ENCODE measurements around the gene FAM50A.

Gene FAM50A

GRCh38 chrX:154417157-154417556, 26.8 kb upstream of the FAM50A start:
- no peak overlapping the region for H3K4me3 ChIP-seq (ENCODE audit: low read length)
- H3K9me3 ChIP-seq (ENCODE audit: insufficient read depth, low read depth, low read length) = no peaks in the 10 kb centered on the region
- no peak overlapping the region for H3K27ac ChIP-seq (ENCODE audit: low read depth, low read length)

GRCh38 chrX:154419189-154419588, 24.8 kb upstream of the FAM50A start:
- Histone ChIP-seq H3K9me3 (ENCODE audit: insufficient read depth, low read depth, low read length) (no peaks in the 10 kb centered on the region), H3K27ac (ENCODE audit: low read depth, low read length) (no peak overlapping the region), H3K9ac (ENCODE audit: low read depth, low read length) (no peak overlapping the region), H3K4me3 (ENCODE audit: low read length) (no peak overlapping the region), H3K4me1 (ENCODE audit: insufficient read depth, low read length) (no peaks in the 10 kb centered on the region), H3K27me3 (ENCODE audit: insufficient read depth, low read length) (no peaks in the 10 kb centered on the region), H3K36me3 (ENCODE audit: insufficient read depth, low read length) (no peaks in the 10 kb centered on the region)
- 93% methylated on average over 8 of the region's 8 CpGs for WGBS

More at GRCh38 chrX:154417157-154417556, 26.8 kb upstream of the FAM50A start:
- WGBS = 91% methylated on average over 7 of the region's 7 CpGs
- peaks cover 4% of the 10 kb centered on the region; the same call in 1 of the 2 replicates for H3K4me1 ChIP-seq (ENCODE audit: insufficient read depth, low read length)
- no peaks in the 10 kb centered on the region for H3K27me3 ChIP-seq (ENCODE audit: insufficient read depth, low read length)
- H3K36me3 ChIP-seq (ENCODE audit: insufficient read depth, low read length) = peaks cover 6% of the 10 kb centered on the region
- H3K9ac ChIP-seq (ENCODE audit: low read depth, low read length) = no peak overlapping the region

DNA sequence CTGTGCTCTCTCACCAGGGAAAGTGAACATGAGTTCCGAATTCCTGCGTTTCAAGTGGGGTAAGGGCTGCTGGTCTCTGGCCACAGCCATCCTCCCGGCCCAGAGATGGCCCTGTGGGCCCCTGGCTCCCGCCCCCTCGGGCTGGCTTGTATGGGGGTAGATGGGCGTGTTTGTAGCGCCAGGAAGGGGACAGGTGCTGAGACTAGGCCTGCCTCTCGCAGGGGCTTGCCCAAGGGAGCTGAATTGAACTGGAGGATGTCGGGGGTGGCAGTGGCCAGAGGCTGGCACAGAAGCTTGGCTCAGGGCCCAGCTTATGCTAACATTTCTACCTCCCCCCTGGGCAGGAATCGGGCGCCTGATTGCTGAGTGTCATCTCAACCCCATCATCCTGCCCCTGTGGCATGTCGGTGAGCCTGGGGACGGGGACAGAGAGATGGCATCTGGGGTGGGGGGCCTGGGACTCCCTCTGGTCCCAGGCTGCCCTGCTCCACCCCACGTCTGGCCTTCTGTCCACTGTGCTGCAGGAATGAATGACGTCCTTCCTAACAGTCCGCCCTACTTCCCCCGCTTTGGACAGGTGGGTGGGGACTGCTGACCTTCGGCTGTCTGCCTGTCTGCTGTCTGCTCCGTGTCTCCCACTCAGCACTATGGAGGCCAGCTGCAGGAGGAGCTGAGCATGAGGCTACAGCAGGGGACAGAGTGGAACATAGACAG, 24.1 kb upstream of the FAM50A start:
- Histone ChIP-seq H3K36me3 (ENCODE audit: insufficient read depth, low read length) (no peaks in the 10 kb centered on the region), H3K9ac (ENCODE audit: low read depth, low read length) (no peak overlapping the region), H3K4me1 (ENCODE audit: insufficient read depth, low read length) (no peaks in the 10 kb centered on the region), H3K4me3 (ENCODE audit: low read length) (no peak overlapping the region), H3K27me3 (ENCODE audit: insufficient read depth, low read length) (no peaks in the 10 kb centered on the region), H3K27ac (ENCODE audit: low read depth, low read length) (no peak overlapping the region), H3K9me3 (ENCODE audit: insufficient read depth, low read depth, low read length) (no peaks in the 10 kb centered on the region)
- 94% methylated on average over 19 of the region's 19 CpGs for WGBS

- WGBS = 95% methylated on average over 10 of the region's 10 CpGs
- Histone ChIP-seq H3K9me3 (ENCODE audit: insufficient read depth, low read depth, low read length) (no peaks in the 10 kb centered on the region), H3K9ac (ENCODE audit: low read depth, low read length) (no peak overlapping the region), H3K36me3 (ENCODE audit: insufficient read depth, low read length) (no peaks in the 10 kb centered on the region), H3K27ac (ENCODE audit: low read depth, low read length) (no peak overlapping the region), H3K4me1 (ENCODE audit: insufficient read depth, low read length) (no peaks in the 10 kb centered on the region), H3K4me3 (ENCODE audit: low read length) (no peak overlapping the region), H3K27me3 (ENCODE audit: insufficient read depth, low read length) (no peaks in the 10 kb centered on the region)
These were observed 23.6 kb upstream of the FAM50A start for GRCh38 chrX:154420402-154420756.

DNA sequence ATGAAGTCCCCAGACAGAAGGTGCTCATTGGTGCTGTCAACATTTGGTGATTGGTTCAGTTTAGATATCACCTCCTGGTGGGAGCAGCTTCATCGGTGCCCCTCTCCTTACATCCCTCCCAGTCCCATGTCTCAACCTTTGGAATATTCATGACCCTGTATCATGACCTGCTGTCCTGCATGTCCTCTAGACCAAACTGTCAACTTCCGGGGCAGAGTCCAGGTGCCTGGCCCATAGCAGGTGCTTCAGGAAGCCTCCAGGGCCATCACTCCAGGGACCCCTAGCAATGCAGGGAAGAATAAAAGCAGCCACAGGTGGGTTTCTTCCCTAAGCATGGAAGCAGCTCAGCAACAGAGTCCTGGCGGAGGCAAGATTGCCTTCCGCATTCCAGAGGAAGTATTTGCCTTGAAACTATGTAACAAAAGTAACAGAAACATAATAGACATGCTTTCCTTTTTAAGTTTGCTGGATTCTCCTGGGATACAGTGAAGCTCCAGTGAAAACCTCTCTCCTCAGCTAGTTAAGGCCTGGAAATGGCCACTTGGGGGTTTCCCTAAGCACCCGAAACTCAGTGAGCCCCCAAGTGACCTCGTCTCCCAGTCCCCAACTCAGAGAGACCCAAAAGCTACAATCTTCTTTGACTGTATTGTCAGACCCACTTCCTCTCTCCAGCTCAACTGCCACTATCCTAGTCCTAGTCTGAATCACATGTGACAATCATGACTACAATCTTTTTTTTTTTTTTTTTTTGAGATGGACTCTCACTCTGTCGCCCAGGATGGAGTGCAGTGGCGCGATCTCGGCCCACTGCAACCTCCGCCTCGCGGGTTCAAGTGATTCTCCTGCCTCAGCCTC, 16.8 kb upstream of the FAM50A start:
- no peak overlapping the region for H3K9ac ChIP-seq (ENCODE audit: low read depth, low read length)
- no peak overlapping the region; the same call in 1 of the 2 replicates for H3K27ac ChIP-seq (ENCODE audit: low read depth, low read length)
- H3K4me3 ChIP-seq (ENCODE audit: low read length) = no peak overlapping the region
- WGBS = 92% methylated on average over 13 of the region's 13 CpGs
- H3K27me3 ChIP-seq (ENCODE audit: insufficient read depth, low read length) = no peaks in the 10 kb centered on the region
- H3K9me3 ChIP-seq (ENCODE audit: insufficient read depth, low read depth, low read length) = no peaks in the 10 kb centered on the region
- H3K4me1 ChIP-seq (ENCODE audit: insufficient read depth, low read length) = no peaks in the 10 kb centered on the region
- 0 out of 2 replicates have a peak, but pooled peaks cover 5% of the 10 kb centered on the region for H3K36me3 ChIP-seq (ENCODE audit: insufficient read depth, low read length)

GRCh38 chrX:154428176-154429171, 15.5 kb upstream of the FAM50A start, which contains the start of gene ATP6AP1:
Gene ATP6AP1 (plus strand): TSS chrX:154428677. CDS start chrX:154428693, 16 bp downstream.
- Histone ChIP-seq H3K4me1 (ENCODE audit: insufficient read depth, low read length) (no peaks in the 10 kb centered on the region), H3K27me3 (ENCODE audit: insufficient read depth, low read length) (no peaks in the 10 kb centered on the region), H3K4me3 (ENCODE audit: low read length) (peak within 1 kb of the TSS; percentile 71), H3K9ac (ENCODE audit: low read depth, low read length) (peak within 1 kb of the TSS; percentile 57), H3K27ac (ENCODE audit: low read depth, low read length) (0 out of 2 replicates have a peak within 1 kb of the TSS, but pooled peaks have one; percentile 13), H3K36me3 (ENCODE audit: insufficient read depth, low read length) (peaks cover 7% of the 10 kb centered on the region; the same call in 1 of the 2 replicates), H3K9me3 (ENCODE audit: insufficient read depth, low read depth, low read length) (no peaks in the 10 kb centered on the region)
- WGBS = 12% methylated on average over 86 of the region's 87 CpGs

GRCh38 chrX:154429711-154430110, 14.2 kb upstream of the FAM50A start:
- no peak overlapping the region for H3K27ac ChIP-seq (ENCODE audit: low read depth, low read length)
- H3K4me3 ChIP-seq (ENCODE audit: low read length) = peak overlapping the region; percentile 71
- no peaks in the 10 kb centered on the region for H3K9me3 ChIP-seq (ENCODE audit: insufficient read depth, low read depth, low read length)
- no peaks in the 10 kb centered on the region for H3K4me1 ChIP-seq (ENCODE audit: insufficient read depth, low read length)
- 95% methylated on average over 2 of the region's 2 CpGs for WGBS
- H3K27me3 ChIP-seq (ENCODE audit: insufficient read depth, low read length) = no peaks in the 10 kb centered on the region
- no peak overlapping the region for H3K9ac ChIP-seq (ENCODE audit: low read depth, low read length)
- peaks cover 14% of the 10 kb centered on the region for H3K36me3 ChIP-seq (ENCODE audit: insufficient read depth, low read length)

GRCh38 chrX:154430479-154430878, 13.5 kb upstream of the FAM50A start:
- no peak overlapping the region for H3K4me3 ChIP-seq (ENCODE audit: low read length)

DNA sequence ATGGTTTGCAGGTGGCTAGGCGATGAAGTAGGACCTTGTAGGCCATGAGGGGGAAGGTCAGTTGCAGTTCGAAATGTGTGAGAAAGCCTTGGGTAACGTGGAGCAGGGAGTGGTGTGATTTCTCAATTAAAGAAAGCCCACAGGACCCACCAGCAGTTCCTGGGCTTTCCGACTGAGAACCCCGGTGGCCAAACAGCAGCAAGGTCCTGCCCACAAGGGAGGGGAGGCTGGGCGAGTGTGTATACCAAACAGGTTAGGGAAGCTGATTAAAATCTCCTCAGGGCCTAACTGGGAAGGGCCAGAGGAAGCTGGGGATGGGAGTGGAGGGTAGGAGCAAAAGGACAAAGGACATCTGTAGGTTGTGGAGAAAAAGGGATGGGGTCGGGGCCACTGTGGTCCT, 13.0 kb upstream of the FAM50A start:
- WGBS = 85% methylated on average over 7 of the region's 7 CpGs
- Histone ChIP-seq H3K36me3 (ENCODE audit: insufficient read depth, low read length) (peaks cover 20% of the 10 kb centered on the region), H3K9me3 (ENCODE audit: insufficient read depth, low read depth, low read length) (no peaks in the 10 kb centered on the region), H3K27ac (ENCODE audit: low read depth, low read length) (no peak overlapping the region), H3K4me1 (ENCODE audit: insufficient read depth, low read length) (no peaks in the 10 kb centered on the region), H3K27me3 (ENCODE audit: insufficient read depth, low read length) (no peaks in the 10 kb centered on the region), H3K4me3 (ENCODE audit: low read length) (no peak overlapping the region), H3K9ac (ENCODE audit: low read depth, low read length) (no peak overlapping the region)

More at GRCh38 chrX:154430479-154430878, 13.5 kb upstream of the FAM50A start:
- 83% methylated on average over 6 of the region's 6 CpGs for WGBS
- Histone ChIP-seq H3K4me1 (ENCODE audit: insufficient read depth, low read length) (no peaks in the 10 kb centered on the region), H3K27me3 (ENCODE audit: insufficient read depth, low read length) (no peaks in the 10 kb centered on the region), H3K36me3 (ENCODE audit: insufficient read depth, low read length) (peaks cover 20% of the 10 kb centered on the region), H3K27ac (ENCODE audit: low read depth, low read length) (no peak overlapping the region), H3K9me3 (ENCODE audit: insufficient read depth, low read depth, low read length) (no peaks in the 10 kb centered on the region), H3K9ac (ENCODE audit: low read depth, low read length) (no peak overlapping the region)

- 70% methylated on average over 5 of the region's 5 CpGs for WGBS
- Histone ChIP-seq H3K27ac (ENCODE audit: low read depth, low read length) (no peak overlapping the region), H3K9ac (ENCODE audit: low read depth, low read length) (no peak overlapping the region)
These were observed 12.6 kb upstream of the FAM50A start for GRCh38 chrX:154431341-154431740.

More at GRCh38 chrX:154431341-154431740, 12.6 kb upstream of the FAM50A start:
- Histone ChIP-seq H3K4me3 (ENCODE audit: low read length) (no peak overlapping the region), H3K9me3 (ENCODE audit: insufficient read depth, low read depth, low read length) (no peaks in the 10 kb centered on the region), H3K36me3 (ENCODE audit: insufficient read depth, low read length) (peaks cover 20% of the 10 kb centered on the region), H3K27me3 (ENCODE audit: insufficient read depth, low read length) (no peaks in the 10 kb centered on the region), H3K4me1 (ENCODE audit: insufficient read depth, low read length) (0 out of 2 replicates have a peak, but pooled peaks cover 3% of the 10 kb centered on the region)
